ENCODE data around the gene YTHDC1.

The YTHDC1 gene

DNA sequence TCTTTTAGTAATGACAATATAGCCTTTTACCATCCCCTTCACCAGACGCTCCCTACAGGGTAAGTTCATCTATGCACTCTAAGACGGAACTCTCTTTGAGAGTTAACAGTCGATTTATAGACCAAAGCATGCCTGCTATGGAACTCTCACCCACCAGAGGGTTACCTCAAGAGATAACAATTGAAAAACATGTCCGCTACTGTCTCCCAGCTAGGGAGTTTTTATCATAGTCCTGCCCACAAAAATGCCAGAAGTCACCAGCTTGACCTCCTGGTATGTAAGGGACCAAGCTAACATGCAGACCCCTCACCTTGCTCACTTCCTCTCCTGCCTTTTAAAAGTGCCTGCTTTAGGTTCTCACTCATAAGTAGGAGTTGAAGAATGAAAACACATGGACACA lies 16.7 kb upstream of the YTHDC1 start:
- Histone ChIP-seq H3K4ac (ENCODE audit: low read depth, low read length) (no peak overlapping the region), H3K79me1 (ENCODE audit: low read length) (peaks cover 19% of the 10 kb centered on the region), H2BK5ac (ENCODE audit: low read depth, low read length, poor library complexity) (no peak overlapping the region), H3K4me1 (ENCODE audit: control insufficient read depth in 1 of 2, insufficient read depth in 2 of 2, low read length in 2 of 2) (peaks cover 11 to 17% of the 10 kb centered on the region in 2 experiments), H3K23ac (ENCODE audit: low read length) (no peak overlapping the region), H4K12ac (ENCODE audit: low read depth, low read length) (no peak overlapping the region), H4K8ac (ENCODE audit: low read depth, low read length) (no peak overlapping the region), H3K36me3 (ENCODE audit: control insufficient read depth in 1 of 2, insufficient read depth in 2 of 2, low read length in 2 of 2) (no peaks in the 10 kb centered on the region), H3K9ac (ENCODE audit: low read length) (no peak overlapping the region), H2AFZ (ENCODE audit: insufficient read depth, low read length, poor library complexity) (no peak overlapping the region), H3K27me3 (ENCODE audit: insufficient read depth, low read length) (no peaks in the 10 kb centered on the region), H3K79me2 (ENCODE audit: control insufficient read depth, insufficient read depth, low read length, poor library complexity) (peaks cover 1% of the 10 kb centered on the region), H3K4me2 (ENCODE audit: low read length) (no peak overlapping the region), H2AK5ac (ENCODE audit: low read length) (no peak overlapping the region), H4K91ac (ENCODE audit: low read depth, low read length) (no peak overlapping the region), H3K9me3 (ENCODE audit: insufficient read depth, low read depth, low read length) (peaks cover 4% of the 10 kb centered on the region), H3K14ac (ENCODE audit: low read length) (no peak overlapping the region), H2BK12ac (ENCODE audit: low read length) (no peak overlapping the region), H2BK120ac (ENCODE audit: insufficient read depth, low read length, poor library complexity) (no peak overlapping the region), H3K4me3 (ENCODE audit: low read depth, low read length) (no peak overlapping the region), H3K18ac (ENCODE audit: low read length) (no peak overlapping the region), H3K27ac (ENCODE audit: low read depth, low read length) (no peak overlapping the region)
- WGBS (ENCODE audit: extremely low coverage, insufficient coverage, insufficient read length): no CpG with 5 or more reads among the region's 4 CpGs
- peak in 1 of 2 donors; percentile 8 for DNase-seq

DNA sequence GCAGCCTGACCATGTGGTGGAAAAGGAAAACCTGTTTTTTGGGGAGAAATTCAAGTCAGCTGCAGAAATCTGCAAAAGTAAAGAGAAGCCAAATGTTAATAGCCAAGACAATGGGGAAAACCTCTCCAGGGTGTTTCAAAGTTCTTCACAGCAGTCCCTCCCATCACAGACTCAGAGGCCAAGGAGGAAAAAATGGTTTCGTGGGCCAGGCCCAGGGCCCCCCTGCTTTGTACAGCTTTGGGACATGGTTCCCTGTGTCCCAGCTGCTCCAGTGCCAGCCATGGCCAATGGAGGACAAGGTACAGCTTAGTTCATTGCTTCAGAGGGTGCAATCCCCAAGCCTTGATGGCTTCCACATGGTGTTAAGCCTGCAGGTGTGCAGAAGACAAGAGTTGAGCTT lies 15.2 kb upstream of the YTHDC1 start:
- Histone ChIP-seq H2BK5ac (ENCODE audit: low read depth, low read length, poor library complexity) (no peak overlapping the region), H2BK12ac (ENCODE audit: low read length) (no peak overlapping the region), H3K23ac (ENCODE audit: low read length) (no peak overlapping the region), H3K4me1 (ENCODE audit: control insufficient read depth in 1 of 2, insufficient read depth in 2 of 2, low read length in 2 of 2) (peaks cover 11 to 16% of the 10 kb centered on the region in 2 experiments), H3K14ac (ENCODE audit: low read length) (no peak overlapping the region), H3K79me2 (ENCODE audit: control insufficient read depth, insufficient read depth, low read length, poor library complexity) (peaks cover 1% of the 10 kb centered on the region), H4K91ac (ENCODE audit: low read depth, low read length) (no peak overlapping the region), H4K8ac (ENCODE audit: low read depth, low read length) (no peak overlapping the region), H3K79me1 (ENCODE audit: low read length) (peaks cover 16% of the 10 kb centered on the region), H3K27me3 (ENCODE audit: insufficient read depth, low read length) (no peaks in the 10 kb centered on the region), H2AFZ (ENCODE audit: insufficient read depth, low read length, poor library complexity) (no peak overlapping the region), H3K4me3 (ENCODE audit: low read depth, low read length) (no peak overlapping the region), H2AK5ac (ENCODE audit: low read length) (no peak overlapping the region), H3K36me3 (ENCODE audit: control insufficient read depth in 1 of 2, insufficient read depth in 2 of 2, low read length in 2 of 2) (no peaks in the 10 kb centered on the region), H4K12ac (ENCODE audit: low read depth, low read length) (no peak overlapping the region), H3K4me2 (ENCODE audit: low read length) (no peak overlapping the region), H3K9ac (ENCODE audit: low read length) (no peak overlapping the region), H2BK120ac (ENCODE audit: insufficient read depth, low read length, poor library complexity) (no peak overlapping the region), H3K27ac (ENCODE audit: low read depth, low read length) (no peak overlapping the region), H3K18ac (ENCODE audit: low read length) (no peak overlapping the region), H3K4ac (ENCODE audit: low read depth, low read length) (no peak overlapping the region), H3K9me3 (ENCODE audit: insufficient read depth, low read depth, low read length) (peaks cover 4% of the 10 kb centered on the region)
- WGBS (ENCODE audit: extremely low coverage, insufficient coverage, insufficient read length): no CpG with 5 or more reads among the region's 1 CpG
- no peak for DNase-seq

- Histone ChIP-seq H3K27ac (ENCODE audit: low read depth, low read length) (peak overlapping the region; percentile 69), H3K4me2 (ENCODE audit: low read length) (no peak overlapping the region), H3K18ac (ENCODE audit: low read length) (no peak overlapping the region), H4K91ac (ENCODE audit: low read depth, low read length) (no peak overlapping the region), H2AK5ac (ENCODE audit: low read length) (no peak overlapping the region), H3K4me1 (ENCODE audit: control insufficient read depth in 1 of 2, insufficient read depth in 2 of 2, low read length in 2 of 2) (peaks cover 0 to 2% of the 10 kb centered on the region in 2 experiments), H4K12ac (ENCODE audit: low read depth, low read length) (no peak overlapping the region), H3K23ac (ENCODE audit: low read length) (no peak overlapping the region), H3K27me3 (ENCODE audit: insufficient read depth, low read length) (no peaks in the 10 kb centered on the region), H3K4me3 (ENCODE audit: low read depth, low read length) (no peak overlapping the region), H3K79me1 (ENCODE audit: low read length) (peaks cover 3% of the 10 kb centered on the region), H3K79me2 (ENCODE audit: control insufficient read depth, insufficient read depth, low read length, poor library complexity) (no peaks in the 10 kb centered on the region), H3K36me3 (ENCODE audit: control insufficient read depth in 1 of 2, insufficient read depth in 2 of 2, low read length in 2 of 2) (no peaks in the 10 kb centered on the region), H2BK12ac (ENCODE audit: low read length) (no peak overlapping the region), H2BK120ac (ENCODE audit: insufficient read depth, low read length, poor library complexity) (no peak overlapping the region), H4K8ac (ENCODE audit: low read depth, low read length) (no peak overlapping the region), H2AFZ (ENCODE audit: insufficient read depth, low read length, poor library complexity) (no peak overlapping the region), H3K14ac (ENCODE audit: low read length) (no peak overlapping the region), H2BK5ac (ENCODE audit: low read depth, low read length, poor library complexity) (no peak overlapping the region), H3K9ac (ENCODE audit: low read length) (no peak overlapping the region), H3K4ac (ENCODE audit: low read depth, low read length) (no peak overlapping the region), H3K9me3 (ENCODE audit: insufficient read depth, low read depth, low read length) (peaks cover 4% of the 10 kb centered on the region)
- WGBS (ENCODE audit: extremely low coverage, insufficient coverage, insufficient read length): no CpG with 5 or more reads among the region's 3 CpGs
- peak; percentile 95 to 97 for DNase-seq
Measured at GRCh38 chr4:68361146-68361589, 11.3 kb upstream of the YTHDC1 start.

DNA sequence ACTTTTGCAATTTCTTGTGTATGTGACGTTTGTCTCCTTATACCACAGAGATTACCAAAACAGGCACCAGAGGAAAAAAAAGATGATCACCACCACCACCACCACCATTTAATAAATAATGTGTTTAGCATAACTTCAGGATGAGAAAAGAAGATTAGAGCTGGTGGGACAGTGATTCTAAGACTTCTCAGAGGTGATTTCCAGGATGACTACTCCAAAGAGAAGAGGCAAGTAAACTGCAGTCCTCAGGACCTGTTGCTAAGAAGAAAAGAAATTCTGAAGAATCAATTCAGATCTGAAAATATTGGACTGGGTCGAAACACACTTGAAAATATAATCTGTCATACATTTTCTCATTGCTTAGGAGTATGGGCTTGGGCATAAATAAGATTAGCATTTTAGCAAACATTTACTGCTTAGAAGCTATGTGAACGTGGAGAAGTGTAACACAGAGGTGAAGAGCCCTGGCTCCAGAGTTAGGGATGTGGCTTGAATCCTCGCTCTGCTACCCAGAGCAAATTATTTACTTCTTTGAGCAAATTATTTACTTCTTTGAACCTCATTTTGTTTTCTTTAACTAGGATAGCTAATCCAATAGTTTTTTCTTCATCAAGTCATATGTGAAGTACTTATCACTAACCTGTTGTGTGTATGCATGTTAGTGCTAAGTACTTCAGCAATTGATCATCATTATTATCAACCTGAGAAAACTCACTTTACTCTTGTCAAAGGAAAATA lies 10.5 kb upstream of the YTHDC1 start:
- no peaks in the 10 kb centered on the region for H3K79me1 ChIP-seq (ENCODE audit: low read length)
- H3K27me3 ChIP-seq (ENCODE audit: insufficient read depth, low read length): no peaks in the 10 kb centered on the region
- no CpG with 5 or more reads among the region's 4 CpGs for WGBS (ENCODE audit: extremely low coverage, insufficient coverage, insufficient read length)

More for the DNA sequence above, 10.5 kb upstream of the YTHDC1 start:
- Histone ChIP-seq H3K18ac (ENCODE audit: low read length) (no peak overlapping the region), H3K79me2 (ENCODE audit: control insufficient read depth, insufficient read depth, low read length, poor library complexity) (no peaks in the 10 kb centered on the region), H4K91ac (ENCODE audit: low read depth, low read length) (no peak overlapping the region), H2BK120ac (ENCODE audit: insufficient read depth, low read length, poor library complexity) (peak overlapping the region; percentile 65), H3K4me3 (ENCODE audit: low read depth, low read length) (no peak overlapping the region), H3K9me3 (ENCODE audit: insufficient read depth, low read depth, low read length) (peaks cover 4% of the 10 kb centered on the region), H2BK5ac (ENCODE audit: low read depth, low read length, poor library complexity) (no peak overlapping the region), H3K4me1 (ENCODE audit: control insufficient read depth in 1 of 2, insufficient read depth in 2 of 2, low read length in 2 of 2) (no peaks in the 10 kb centered on the region), H2AK5ac (ENCODE audit: low read length) (no peak overlapping the region), H3K4me2 (ENCODE audit: low read length) (no peak overlapping the region), H3K9ac (ENCODE audit: low read length) (no peak overlapping the region), H3K27ac (ENCODE audit: low read depth, low read length) (peak overlapping the region; percentile 69), H3K36me3 (ENCODE audit: control insufficient read depth in 1 of 2, insufficient read depth in 2 of 2, low read length in 2 of 2) (no peaks in the 10 kb centered on the region), H2AFZ (ENCODE audit: insufficient read depth, low read length, poor library complexity) (no peak overlapping the region), H3K14ac (ENCODE audit: low read length) (no peak overlapping the region), H3K23ac (ENCODE audit: low read length) (no peak overlapping the region), H4K8ac (ENCODE audit: low read depth, low read length) (no peak overlapping the region), H2BK12ac (ENCODE audit: low read length) (peak overlapping the region; percentile 56), H3K4ac (ENCODE audit: low read depth, low read length) (no peak overlapping the region), H4K12ac (ENCODE audit: low read depth, low read length) (no peak overlapping the region)
- no peak for DNase-seq

Data from trophoblast cell (in vitro differentiated cells and primary cell).